HG03039 (cell line): ENCODE measurements around the gene FBXW2.
"Not testable (repeated sequence)": the region's sequence is repeated elsewhere in the genome, so short reads cannot be mapped to it uniquely, and the experiment has no call there.

Source experiments
- ATAC-seq: cut with Tn5 transposase; IDR thresholded peaks from one replicate; pipeline ENCODE4 v1.9.1; 2021; ENCODE audit warnings: mild to moderate bottlenecking, moderate library complexity; ENCODE audit not compliant: unreplicated experiment

FBXW2 gene

GRCh38 chr9:120779227-120779626, 14.0 kb downstream of the FBXW2 start:
- ATAC-seq, result no peak

DNA sequence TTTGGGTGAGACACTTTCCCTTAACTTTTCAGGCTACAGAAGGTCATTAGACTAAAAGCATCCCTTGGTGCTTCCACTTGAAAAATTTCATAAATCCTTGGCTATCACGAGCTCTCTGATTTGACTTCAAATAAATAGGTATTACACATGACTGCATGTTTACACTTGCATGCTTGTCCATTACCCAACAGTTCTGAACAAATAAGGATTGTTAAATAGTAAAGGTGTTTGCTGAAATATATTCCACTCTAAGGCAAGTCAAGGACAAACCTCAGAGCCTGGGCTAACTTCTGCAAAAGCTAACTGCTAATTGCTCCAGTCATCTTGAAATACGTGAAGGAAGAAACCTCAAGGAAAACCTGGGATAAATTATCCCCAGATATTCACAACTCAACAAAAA, 14.5 kb downstream of the FBXW2 start:
- no peak for ATAC-seq

DNA sequence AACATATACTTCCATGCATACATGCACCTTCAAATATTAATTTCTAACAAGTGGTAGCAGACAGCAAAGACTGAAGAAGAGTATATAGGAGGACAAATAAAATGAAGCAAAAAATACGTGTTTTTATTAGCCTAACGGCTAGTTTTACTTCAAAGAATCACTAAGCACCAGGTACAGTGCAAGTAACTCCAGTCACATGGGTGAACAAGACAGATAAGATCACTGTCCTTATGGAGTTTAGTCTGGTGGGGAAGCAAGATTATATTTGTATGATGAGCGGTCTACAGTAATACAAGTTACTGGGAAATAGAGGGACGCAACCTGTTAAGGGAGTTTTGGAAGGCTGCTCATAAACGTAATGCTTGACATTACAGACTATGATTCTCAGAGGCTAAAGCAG, 16.0 kb downstream of the FBXW2 start:
- ATAC-seq, result no peak

GRCh38 chr9:120776788-120777187, 16.4 kb downstream of the FBXW2 start:
- no peak for ATAC-seq

GRCh38 chr9:120775859-120776258, 17.4 kb downstream of the FBXW2 start:
- ATAC-seq, result no peak

DNA sequence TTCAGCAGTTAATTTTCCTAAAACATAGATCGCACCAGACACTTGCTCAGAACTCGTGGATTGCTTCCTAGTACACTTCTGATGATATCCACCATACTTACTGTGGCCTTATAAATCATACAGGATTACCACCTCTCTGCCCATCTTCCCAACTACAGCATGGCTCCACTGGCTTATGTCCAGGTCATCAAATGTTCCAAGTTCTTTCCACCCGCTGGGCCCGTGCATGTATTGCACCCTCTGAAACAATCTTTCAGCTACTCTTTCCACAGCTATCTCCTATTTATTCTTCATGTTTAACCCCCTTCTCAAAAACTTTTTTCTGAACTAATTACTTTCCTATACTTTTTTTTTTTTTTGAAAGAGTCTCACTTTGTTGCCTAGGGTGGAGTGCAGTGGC, 18.5 kb downstream of the FBXW2 start:
- ATAC-seq, result no peak

- ATAC-seq, result no peak
These were observed 20.0 kb downstream of the FBXW2 start for GRCh38 chr9:120773256-120773655.

- no peak for ATAC-seq
These were observed 22.3 kb downstream of the FBXW2 start for GRCh38 chr9:120770931-120771330.

DNA sequence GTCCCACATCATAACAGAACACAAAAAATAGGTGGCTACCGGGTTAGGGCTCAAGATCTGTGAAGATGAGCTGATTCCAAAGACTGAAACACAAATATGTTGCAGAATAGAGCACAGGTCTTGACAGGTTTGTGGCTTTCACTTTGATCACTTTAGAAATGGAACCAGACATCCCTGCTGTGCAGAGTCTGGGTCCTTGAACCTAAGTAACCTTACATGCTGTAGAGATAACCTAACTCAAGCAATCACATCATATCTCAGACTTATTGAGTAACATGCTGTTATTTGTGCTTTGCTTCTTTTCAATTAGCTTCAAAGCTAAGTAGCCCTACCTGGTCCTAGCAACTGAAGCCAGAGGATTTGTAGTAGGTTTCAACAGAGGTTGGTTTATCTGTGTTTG, 24.3 kb downstream of the FBXW2 start:
- ATAC-seq, result no peak

DNA sequence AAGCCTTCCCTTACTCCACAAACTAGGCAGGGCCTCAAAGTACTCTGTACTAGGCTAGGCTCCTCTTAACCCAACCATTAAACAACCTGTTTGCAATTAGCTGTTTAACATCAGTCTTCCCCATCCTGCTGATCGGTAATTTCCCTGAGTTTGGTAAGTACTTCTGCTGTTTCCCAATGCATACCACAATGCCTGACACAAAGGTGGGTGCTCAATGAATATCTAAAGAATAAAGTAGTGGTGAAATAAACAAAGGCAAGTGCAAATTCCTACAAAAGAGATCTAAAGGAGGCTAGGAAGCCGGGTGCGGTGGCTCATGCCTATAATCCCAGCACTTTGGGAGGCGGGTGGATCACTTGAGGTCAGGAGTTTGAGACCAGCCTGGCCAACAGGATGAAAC, 25.0 kb downstream of the FBXW2 start:
- no peak for ATAC-seq

GRCh38 chr9:120767451-120767850, 25.8 kb downstream of the FBXW2 start:
- no peak for ATAC-seq

GRCh38 chr9:120765910-120766425, 27.2 kb downstream of the FBXW2 start:
- ATAC-seq, result no peak

GRCh38 chr9:120764476-120764875, 28.7 kb downstream of the FBXW2 start:
- ATAC-seq, result no peak

DNA sequence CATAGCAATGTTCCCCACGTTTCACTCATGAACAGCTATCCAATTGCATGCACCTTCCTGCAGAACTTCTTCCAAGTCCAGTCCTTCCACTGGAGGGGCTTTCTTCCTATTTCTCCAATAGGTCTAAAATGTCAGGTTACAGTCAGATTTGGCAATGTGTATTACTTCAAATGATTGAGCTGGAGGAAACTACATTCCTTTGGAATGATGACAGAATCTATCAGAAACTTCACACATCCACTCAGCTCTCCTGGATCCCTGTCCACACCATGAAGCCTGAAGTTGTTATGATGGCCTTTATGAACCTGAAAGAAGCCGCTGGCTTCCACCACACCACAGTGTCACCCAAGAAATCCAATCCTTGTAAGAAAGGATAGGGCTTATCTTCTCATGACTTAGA, 32.2 kb downstream of the FBXW2 start:
- ATAC-seq, result no peak

GRCh38 chr9:120759755-120760400, 33.3 kb downstream of the FBXW2 start:
- no peak for ATAC-seq

- ATAC-seq, result no peak
These were observed 34.7 kb downstream of the FBXW2 start for GRCh38 chr9:120758544-120758943.

DNA sequence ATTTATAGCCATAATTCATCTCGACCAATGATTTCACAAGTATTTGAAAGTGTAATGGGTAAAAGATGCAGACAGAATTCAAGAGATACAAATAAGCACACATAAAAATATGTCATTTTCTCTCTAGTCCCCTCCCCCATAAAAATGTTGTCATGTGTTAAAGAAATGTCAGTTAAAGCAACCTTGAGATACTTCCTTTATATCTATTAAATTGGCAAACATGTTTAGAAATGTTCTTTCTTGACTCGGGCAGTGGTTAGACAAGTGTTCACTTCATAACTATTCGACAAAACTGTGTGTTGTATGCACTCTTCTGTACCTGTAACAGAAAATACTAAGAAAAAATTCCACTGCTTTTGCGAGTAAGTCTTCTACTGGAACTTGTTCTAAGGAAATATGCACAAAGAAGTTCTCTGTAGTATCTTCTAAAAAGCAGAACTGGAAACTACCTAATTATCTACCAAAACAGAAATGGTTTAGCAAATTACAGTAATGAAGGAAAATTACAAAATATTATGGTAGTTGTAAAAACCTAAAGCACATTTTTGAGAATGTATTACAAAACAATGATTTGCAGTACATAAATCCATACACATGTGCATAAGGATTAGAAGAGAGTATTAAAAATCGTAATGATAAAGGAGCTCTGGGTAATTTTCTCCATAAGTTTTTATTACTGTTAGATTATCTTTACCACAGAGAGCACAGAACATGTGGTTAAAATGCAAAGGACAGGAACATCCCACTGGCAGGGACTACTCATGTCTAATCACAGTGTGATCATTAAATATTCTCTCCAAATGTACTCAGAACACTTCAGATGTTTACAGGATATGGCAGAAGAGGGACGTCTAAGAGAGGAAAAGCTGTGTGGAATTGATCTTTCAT, 35.9 kb downstream of the FBXW2 start:
- ATAC-seq, result no peak

DNA sequence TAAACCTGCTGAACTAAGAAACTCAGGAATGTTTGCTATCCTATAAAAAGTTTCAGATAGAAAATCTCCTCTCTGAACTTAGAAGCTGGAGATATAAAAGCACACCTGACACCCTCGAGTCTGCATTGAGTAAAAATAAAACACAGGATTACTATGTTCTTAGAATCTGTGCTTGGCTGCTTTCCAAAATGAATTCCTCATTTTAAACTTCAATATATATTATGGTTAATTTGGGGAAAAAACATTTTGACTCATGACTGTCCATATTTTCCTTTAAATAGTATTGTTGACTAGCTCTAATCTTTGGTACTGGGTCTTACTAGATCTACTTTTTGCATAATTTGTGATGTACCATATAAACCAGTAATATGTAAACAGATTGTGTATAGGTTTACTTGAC, 36.7 kb downstream of the FBXW2 start:
- ATAC-seq, result no peak

- no peak for ATAC-seq
These were observed 37.3 kb downstream of the FBXW2 start for GRCh38 chr9:120755810-120756434.

GRCh38 chr9:120755044-120755443, 38.2 kb downstream of the FBXW2 start:
- no peak for ATAC-seq

DNA sequence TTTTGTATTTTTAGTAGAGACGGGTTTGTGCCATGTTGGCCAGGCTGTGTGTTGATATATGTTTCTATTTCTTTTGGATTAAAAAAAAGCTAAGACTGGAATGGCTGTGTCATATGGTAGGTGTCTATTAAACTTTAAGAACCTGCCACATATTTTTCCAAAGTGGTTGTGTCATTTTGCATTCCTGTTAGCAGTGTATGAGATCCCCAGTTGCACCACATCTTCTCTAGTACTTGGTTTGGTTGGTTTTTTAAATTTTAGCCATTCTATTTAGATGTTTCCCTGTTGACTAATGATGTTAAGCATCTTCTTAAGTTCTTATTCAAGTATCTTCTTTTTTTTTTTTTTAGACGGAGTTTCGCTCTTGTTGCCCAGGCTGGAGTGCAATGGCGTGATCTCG, 42.8 kb downstream of the FBXW2 start:
- no peak for ATAC-seq

GRCh38 chr9:120746366-120746765, 46.9 kb downstream of the FBXW2 start:
- not testable (repeated sequence) for ATAC-seq
